Loucy (cell line): ENCODE results near the gene PIPOX.

Experiments used
- H2AFZ ChIP-seq: fragments of 200-600 bp; sonication (generic); 2 replicates; pipeline ENCODE4 v1.6.0; 2016; ENCODE audit warnings: antibody characterized with exemption, mild to moderate bottlenecking, low read length, moderate library complexity
- H3F3A ChIP-seq: fragments of 200-600 bp; 2 replicates; pipeline ENCODE4 v1.6.0; 2016; ENCODE audit warnings: antibody characterized with exemption, low read depth, mild to moderate bottlenecking
- H3K27me3 ChIP-seq: fragments of 200-600 bp; sonication (generic); 2 replicates; pipeline ENCODE4 v1.6.1; 2014; ENCODE audit warnings: low read length, mild to moderate bottlenecking; ENCODE audit not compliant: insufficient read depth, poor library complexity, severe bottlenecking
- H3K36me3 ChIP-seq: fragments of 200-600 bp; sonication (generic); 2 replicates; pipeline ENCODE4 v1.6.1; 2016; ENCODE audit warnings: low read length; ENCODE audit not compliant: insufficient read depth
- H3K4me1 ChIP-seq: fragments of 200-600 bp; sonication (generic); 2 replicates; pipeline ENCODE4 v1.5.1; 2014; ENCODE audit warnings: low read length, mild to moderate bottlenecking; ENCODE audit not compliant: insufficient read depth, poor library complexity, severe bottlenecking
- H3K4me2 ChIP-seq: fragments of 200-600 bp; sonication (generic); 2 replicates; pipeline ENCODE4 v1.6.0; 2014; ENCODE audit warnings: antibody characterized with exemption, low read length, low read depth, mild to moderate bottlenecking; ENCODE audit not compliant: poor library complexity, severe bottlenecking
- H3K4me3 ChIP-seq: fragments of 200-600 bp; sonication (generic); 2 replicates; pipeline ENCODE4 v1.5.1; 2014; ENCODE audit warnings: low read length, mild to moderate bottlenecking, mixed read lengths; ENCODE audit not compliant: poor library complexity, severe bottlenecking
- H3K79me2 ChIP-seq: fragments of 200-600 bp; sonication (generic); 2 replicates; pipeline ENCODE4 v1.6.1; 2014; ENCODE audit warnings: low read length; ENCODE audit not compliant: insufficient read depth
- H3K9ac ChIP-seq: fragments of 200-600 bp; sonication (generic); 2 replicates; pipeline ENCODE4 v1.6.0; 2014; ENCODE audit warnings: mild to moderate bottlenecking, low read depth, low read length, moderate library complexity; ENCODE audit not compliant: poor library complexity, severe bottlenecking
- H3K9me2 ChIP-seq: fragments of 200-600 bp; sonication (generic); replicated peaks from 2 replicates; pipeline ENCODE4 v1.6.1; 2016; ENCODE audit warnings: low read depth, low read length, mixed read lengths
- H3K9me3 ChIP-seq: fragments of 200-600 bp; sonication (generic); 2 replicates; pipeline ENCODE4 v1.6.1; 2014; ENCODE audit warnings: mild to moderate bottlenecking, antibody characterized with exemption, low read length, low read depth; ENCODE audit not compliant: insufficient read depth
- H4K20me1 ChIP-seq: fragments of 200-600 bp; sonication (generic); 2 replicates; pipeline ENCODE4 v1.6.0; 2014; ENCODE audit warnings: antibody characterized with exemption, low read length, mild to moderate bottlenecking; ENCODE audit not compliant: insufficient read depth, poor library complexity, severe bottlenecking
- CTCF ChIP-seq: fragments of 200-600 bp; sonication (generic); conservative IDR thresholded peaks from 2 replicates; pipeline ENCODE4 v1.5.1; 2014; ENCODE audit warnings: mild to moderate bottlenecking, antibody characterized with exemption, low read length
- EZH2phosphoT487 ChIP-seq: fragments of 200-600 bp; IDR thresholded peaks from 2 replicates; pipeline ENCODE4 v1.6.1; 2018; ENCODE audit warnings: antibody characterized with exemption, mild to moderate bottlenecking, moderate library complexity, borderline replicate concordance

Gene PIPOX

GRCh38 chr17:29074488-29074887 is 31.5 kb downstream of the PIPOX start:
- no peak overlapping the region for H3K9ac ChIP-seq

DNA sequence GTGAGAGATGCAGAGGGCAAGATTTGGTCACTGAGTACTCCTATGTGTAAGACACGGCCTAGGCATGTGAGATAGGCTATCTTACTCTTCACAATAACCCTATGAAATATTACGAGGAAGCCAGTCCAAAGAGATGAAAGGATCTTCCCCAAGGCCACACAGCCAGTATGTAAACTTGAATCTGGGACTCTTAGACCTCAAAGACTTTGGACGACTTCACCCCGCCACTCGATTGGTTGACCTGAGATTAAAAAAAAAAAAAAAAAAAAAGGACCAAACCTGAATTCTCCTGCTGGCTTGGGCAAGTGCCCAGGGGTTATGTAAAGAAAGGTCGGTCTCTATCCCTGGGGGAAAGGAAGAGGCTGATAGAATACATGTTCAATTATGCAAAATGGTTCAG is 33.1 kb downstream of the PIPOX start:
- TF ChIP-seq CTCF = no peak
- no peak for TF ChIP-seq EZH2phosphoT487
- H4K20me1 ChIP-seq = peaks cover 5% of the 10 kb centered on the region
- no peaks in the 10 kb centered on the region for H3K79me2 ChIP-seq
- no peaks in the 10 kb centered on the region for H3K4me1 ChIP-seq
- H3F3A ChIP-seq = no peaks in the 10 kb centered on the region
- no peaks in the 10 kb centered on the region for H3K9me2 ChIP-seq
- no peak overlapping the region for H3K4me2 ChIP-seq
- H3K27me3 ChIP-seq = no peaks in the 10 kb centered on the region
- H2AFZ ChIP-seq = no peak overlapping the region
- no peaks in the 10 kb centered on the region for H3K9me3 ChIP-seq
- H3K9ac ChIP-seq = no peak overlapping the region
- no peak overlapping the region for H3K4me3 ChIP-seq
- peaks cover 56% of the 10 kb centered on the region; the same call in 1 of the 2 replicates for H3K36me3 ChIP-seq

More at GRCh38 chr17:29074488-29074887, 31.5 kb downstream of the PIPOX start:
- Histone ChIP-seq H3K36me3 (peaks cover 42% of the 10 kb centered on the region; the same call in 1 of the 2 replicates), H3K4me1 (no peaks in the 10 kb centered on the region), H3K4me3 (no peak overlapping the region), H3K4me2 (no peak overlapping the region), H3K9me2 (no peaks in the 10 kb centered on the region), H2AFZ (no peak overlapping the region), H3K79me2 (no peaks in the 10 kb centered on the region), H4K20me1 (peaks cover 5% of the 10 kb centered on the region), H3K9me3 (no peaks in the 10 kb centered on the region), H3K27me3 (no peaks in the 10 kb centered on the region), H3F3A (no peaks in the 10 kb centered on the region)
- TF ChIP-seq EZH2phosphoT487 = no peak

DNA sequence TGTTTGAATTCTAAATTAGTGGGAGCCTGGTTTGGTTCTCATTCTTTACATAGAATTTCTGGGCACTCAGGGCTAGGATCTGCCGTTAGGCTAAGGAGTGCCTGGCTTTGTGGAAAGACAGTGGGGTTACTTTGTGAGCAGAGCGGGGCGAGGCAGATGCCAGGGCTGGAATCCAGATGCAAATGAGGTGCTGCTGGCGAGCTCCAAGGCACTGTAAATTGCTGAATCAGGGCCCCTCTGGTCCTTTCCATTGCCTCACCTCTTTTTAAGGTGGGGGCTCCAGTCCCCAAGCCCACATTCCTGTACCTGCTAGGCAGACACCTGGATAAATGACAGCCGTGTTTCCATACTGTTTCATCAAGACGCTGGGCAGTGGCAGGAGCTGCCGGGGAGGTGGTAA is 33.8 kb downstream of the PIPOX start:
- peaks cover 62% of the 10 kb centered on the region; the same call in 1 of the 2 replicates for H3K36me3 ChIP-seq
- no peaks in the 10 kb centered on the region for H3K27me3 ChIP-seq
- H3K9ac ChIP-seq = no peak overlapping the region
- no peaks in the 10 kb centered on the region for H3K9me3 ChIP-seq
- TF ChIP-seq CTCF (no peak), EZH2phosphoT487 (no peak)
- H3K4me3 ChIP-seq = no peak overlapping the region
- H3K9me2 ChIP-seq = no peaks in the 10 kb centered on the region
- no peak overlapping the region for H2AFZ ChIP-seq
- H3K4me2 ChIP-seq = no peak overlapping the region
- H4K20me1 ChIP-seq = peaks cover 5% of the 10 kb centered on the region
- H3K79me2 ChIP-seq = no peaks in the 10 kb centered on the region
- no peaks in the 10 kb centered on the region for H3K4me1 ChIP-seq
- H3F3A ChIP-seq = no peaks in the 10 kb centered on the region

DNA sequence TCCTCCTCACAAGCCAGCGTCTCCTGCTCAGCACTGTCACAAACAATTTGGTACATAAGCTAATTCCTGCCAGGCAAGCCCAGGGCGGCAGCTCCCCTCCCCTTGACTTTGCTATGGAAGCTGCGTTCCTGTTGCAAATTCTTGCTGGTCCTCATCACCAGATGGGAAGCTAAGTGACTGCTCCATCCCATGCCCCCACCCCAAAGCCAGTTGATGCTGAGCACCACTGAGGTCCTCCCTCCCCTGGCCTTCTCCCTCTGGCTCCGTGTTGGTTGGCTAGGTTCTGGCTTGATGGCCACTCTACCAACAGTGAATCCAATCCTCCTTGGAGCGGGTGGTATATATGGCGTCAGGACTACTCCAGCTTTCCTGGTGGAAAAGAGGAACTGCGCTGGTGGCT is 34.4 kb downstream of the PIPOX start:
- no peak for TF ChIP-seq CTCF
- Histone ChIP-seq H3K4me2 (no peak overlapping the region), H2AFZ (no peak overlapping the region), H3K9me2 (no peaks in the 10 kb centered on the region), H3K36me3 (peaks cover 68% of the 10 kb centered on the region; the same call in 1 of the 2 replicates), H3F3A (no peaks in the 10 kb centered on the region), H4K20me1 (peaks cover 5% of the 10 kb centered on the region), H3K9ac (no peak overlapping the region), H3K79me2 (no peaks in the 10 kb centered on the region), H3K27me3 (no peaks in the 10 kb centered on the region), H3K4me1 (no peaks in the 10 kb centered on the region), H3K4me3 (no peak overlapping the region), H3K9me3 (no peaks in the 10 kb centered on the region)
